ENCODE results near the gene SV2A.
"Not testable (repeated sequence)": the region's sequence is repeated elsewhere in the genome, so short reads cannot be mapped to it uniquely, and the experiment has no call there.

Gene SV2A

DNA sequence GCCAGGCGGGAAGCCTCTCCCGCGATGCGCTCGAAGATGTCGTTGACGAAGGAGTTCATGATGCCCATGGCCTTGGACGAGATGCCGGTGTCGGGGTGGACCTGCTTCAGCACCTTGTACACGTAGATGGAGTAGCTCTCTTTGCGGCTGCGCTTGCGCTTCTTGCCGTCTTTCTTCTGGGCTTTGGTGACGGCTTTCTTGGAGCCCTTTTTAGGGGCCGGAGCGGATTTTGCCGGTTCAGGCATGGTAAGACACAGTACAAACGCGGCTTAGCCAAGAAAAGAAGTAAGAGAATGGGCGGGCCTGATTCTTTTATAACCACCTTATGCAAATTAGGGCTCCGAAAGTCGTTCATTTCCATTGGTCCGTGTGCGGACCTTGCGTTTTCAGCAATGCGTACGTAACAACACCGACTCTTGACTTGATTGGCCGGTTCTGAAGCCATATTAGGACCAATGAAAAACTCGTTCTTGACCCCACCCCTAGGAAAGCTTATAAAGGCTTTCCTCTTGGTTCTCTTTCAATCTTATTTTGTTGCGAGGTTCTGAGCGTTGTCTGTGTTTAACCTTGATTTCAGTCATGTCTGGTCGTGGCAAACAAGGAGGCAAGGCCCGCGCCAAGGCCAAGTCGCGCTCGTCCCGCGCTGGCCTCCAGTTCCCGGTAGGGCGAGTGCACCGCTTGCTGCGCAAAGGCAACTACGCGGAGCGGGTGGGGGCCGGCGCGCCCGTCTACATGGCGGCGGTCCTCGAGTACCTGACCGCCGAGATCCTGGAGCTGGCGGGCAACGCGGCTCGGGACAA, 31.0 kb downstream of the SV2A start:
- peaks cover 23% of the 10 kb centered on the region for H3K4me1 ChIP-seq (ENCODE audit: low read length)
- peaks cover 12% of the 10 kb centered on the region; the same call in 1 of the 2 replicates for H3K79me2 ChIP-seq (ENCODE audit: low read length)
- no peak overlapping the region for H2AFZ ChIP-seq (ENCODE audit: low read depth, low read length)
- peak overlapping the region; percentile 75 for H3K4me3 ChIP-seq (ENCODE audit: low read length)
- no peaks in the 10 kb centered on the region for H4K20me1 ChIP-seq (ENCODE audit: insufficient read depth, low read length)
- no peaks in the 10 kb centered on the region for H3K9me3 ChIP-seq (ENCODE audit: insufficient read depth, low read length)
- TF ChIP-seq CTCF (IDR thresholded peaks at IDR 0.05; ENCODE audit: low read depth, low read length) (no peak), EZH2phosphoT487 (IDR thresholded peaks at IDR 0.05; ENCODE audit: low read depth) (no peak)
- H3K4me2 ChIP-seq (ENCODE audit: low read length), result peak overlapping the region; percentile 94
- H3K36me3 ChIP-seq (replicated peaks; ENCODE audit: low read depth, low read length), result no peaks in the 10 kb centered on the region
- H3K27ac ChIP-seq (ENCODE audit: low read length), result peak overlapping the region; percentile 98
- peak overlapping the region; percentile 98 for H3K9ac ChIP-seq (ENCODE audit: low read length)
- no peaks in the 10 kb centered on the region for H3K27me3 ChIP-seq (ENCODE audit: low read depth, low read length)

- peak overlapping the region; percentile 84 for H3K4me2 ChIP-seq (ENCODE audit: low read length)
- not testable (repeated sequence) for H3K36me3 ChIP-seq (replicated peaks; ENCODE audit: low read depth, low read length); H4K20me1 ChIP-seq (ENCODE audit: insufficient read depth, low read length); H3K27me3 ChIP-seq (ENCODE audit: low read depth, low read length); H3K9me3 ChIP-seq (ENCODE audit: insufficient read depth, low read length); H2AFZ ChIP-seq (ENCODE audit: low read depth, low read length)
- peak overlapping the region; percentile 82 for H3K9ac ChIP-seq (ENCODE audit: low read length)
- H3K4me1 ChIP-seq (ENCODE audit: low read length), result peaks cover 23% of the 10 kb centered on the region
- H3K4me3 ChIP-seq (ENCODE audit: low read length), result peak overlapping the region; percentile 75
- peaks cover 12% of the 10 kb centered on the region; the same call in 1 of the 2 replicates for H3K79me2 ChIP-seq (ENCODE audit: low read length)
- peak overlapping the region; percentile 98 for H3K27ac ChIP-seq (ENCODE audit: low read length)
Observed at GRCh38 chr1:149886121-149886395, 31.6 kb downstream of the SV2A start.

GRCh38 chr1:149885339-149886120, 32.1 kb downstream of the SV2A start:
- Histone ChIP-seq H2AFZ (ENCODE audit: low read depth, low read length) (no peak overlapping the region), H3K4me1 (ENCODE audit: low read length) (peaks cover 23% of the 10 kb centered on the region)

More at GRCh38 chr1:149885339-149886120, 32.1 kb downstream of the SV2A start:
- Histone ChIP-seq H3K4me3 (ENCODE audit: low read length) (peak overlapping the region; percentile 75), H3K27me3 (ENCODE audit: low read depth, low read length) (no peaks in the 10 kb centered on the region), H3K9ac (ENCODE audit: low read length) (peak overlapping the region; percentile 82), H3K9me3 (ENCODE audit: insufficient read depth, low read length) (no peaks in the 10 kb centered on the region), H4K20me1 (ENCODE audit: insufficient read depth, low read length) (no peaks in the 10 kb centered on the region), H3K79me2 (ENCODE audit: low read length) (peaks cover 12% of the 10 kb centered on the region; the same call in 1 of the 2 replicates), H3K27ac (ENCODE audit: low read length) (peak overlapping the region; percentile 98), H3K4me2 (ENCODE audit: low read length) (peak overlapping the region; percentile 84), H3K36me3 (replicated peaks; ENCODE audit: low read depth, low read length) (no peaks in the 10 kb centered on the region)
- TF ChIP-seq CTCF (IDR thresholded peaks at IDR 0.05; ENCODE audit: low read depth, low read length), result no peak
- TF ChIP-seq EZH2phosphoT487 (IDR thresholded peaks at IDR 0.05; ENCODE audit: low read depth), result no peak
